Omental fat pad (tissue), 4 donors: Measurements from ENCODE around the gene PSMB11. TPM values are rescaled to one million over a fixed set of nuclear protein-coding genes. Genes with fewer than 3 reads are reported as not detected.

Experiments
- ATAC-seq: fragments of 150-250 bp; one replicate; pipeline ENCODE4 v1.9.1; 2016; ENCODE audit warnings: mild to moderate bottlenecking, moderate library complexity; ENCODE audit not compliant: low FRiP score
- DNase-seq: peaks from one replicate; pipeline ENCODE4 v3.0.0-alpha.2; 2019; ENCODE audit warnings: low spot score
- CTCF ChIP-seq, 3 donors: fragments of 450-650 bp; IDR thresholded peaks; one replicate each; pipeline ENCODE4 v1.5.1; 2016 to 2017; ENCODE audit warnings: antibody characterized with exemption in 3 of 3, mild to moderate bottlenecking in 3 of 3, moderate library complexity in 2 of 3
- total RNA-seq, 4 donors: library from RNA; depleted of rRNA; stranded (reverse); fragments of >200 nt; gene quantifications; one replicate each; pipeline ENCODE4 v1.1.0, GENCODE V29; 2016

Gene PSMB11
- total RNA-seq, 4 donors from 2014 or later: not detected

GRCh38 chr14:23024612-23025075 lies 17.4 kb upstream of the PSMB11 start:
- no peak for DNase-seq
- TF ChIP-seq CTCF (IDR thresholded peaks at IDR 0.05): no peak
- ATAC-seq: no peak

- no peak for DNase-seq
- ATAC-seq: no peak
- no peak for TF ChIP-seq CTCF (IDR thresholded peaks at IDR 0.05)
Measured at GRCh38 chr14:23025151-23025814, 16.7 kb upstream of the PSMB11 start.

GRCh38 chr14:23028799-23029198 lies 13.2 kb upstream of the PSMB11 start:
- DNase-seq (no peak), ATAC-seq (no peak)
- TF ChIP-seq CTCF (IDR thresholded peaks at IDR 0.05): no peak

- no peak for ATAC-seq
- no peak for TF ChIP-seq CTCF (IDR thresholded peaks at IDR 0.05)
- no peak for DNase-seq
Measured at GRCh38 chr14:23030936-23031335, 11.1 kb upstream of the PSMB11 start.

GRCh38 chr14:23033251-23033727 lies 8.7 kb upstream of the PSMB11 start:
- TF ChIP-seq CTCF (IDR thresholded peaks at IDR 0.05): no peak
- ATAC-seq (no peak), DNase-seq (no peak)

GRCh38 chr14:23033801-23034497 lies 8.1 kb upstream of the PSMB11 start:
- DNase-seq (no peak), ATAC-seq (no peak)
- TF ChIP-seq CTCF (IDR thresholded peaks at IDR 0.05): no peak
